ENCODE measurements around the gene GLI1. TPM values are rescaled to one million over a fixed set of nuclear protein-coding genes. Genes with fewer than 3 reads are reported as not detected.

The GLI1 gene
- polyA plus RNA-seq, 2 of the 4 experiments (the other 2 are of a cell fraction): 13.1 to 27.3 TPM

- TF ChIP-seq RAD21 (conservative IDR thresholded peaks at IDR 0.05 in 1 of 2, IDR thresholded peaks at IDR 0.05 in 1 of 2) (no peak), CHD2 (IDR thresholded peaks at IDR 0.05; ENCODE audit: low read length, partially characterized antibody) (no peak)
These were observed 12.1 kb downstream of the GLI1 start (continued) for GRCh38 chr12:57471661-57472060.

- DNase-seq (ENCODE audit: low read depth in 1 of 2, low spot score in 1 of 2): no peak
- H3K9me3 ChIP-seq: no peaks in the 10 kb centered on the region
- no peak for FAIRE-seq
- WGBS (ENCODE audit: missing lambda C conversion rate): 62% methylated on average over 3 of the region's 3 CpGs
- CTCF ChIA-PET: interaction anchor here (1.0 to 19.9 kb wide), 5 partner anchors 10 to 39 kb away, joined by 3 to 240 read pairs (median 4); partner anchors contain the start of genes GLI1 and INHBE
- POLR2A ChIA-PET: no interaction called here
- H3K4me2 ChIP-seq: no peak overlapping the region
- no peak overlapping the region for H3K27ac ChIP-seq
- H3K4me3 ChIP-seq: no peak overlapping the region
- no peak for ATAC-seq
- H3K4me1 ChIP-seq: peaks cover 2% of the 10 kb centered on the region; the same call in 2 of the 3 replicates
- TF ChIP-seq SREBF2 (IDR thresholded peaks at IDR 0.05) (no peak), ZSCAN20 (CRISPR knock-in tag; IDR thresholded peaks at IDR 0.05) (no peak), GATA3 (IDR thresholded peaks at IDR 0.05; ENCODE audit: borderline replicate concordance) (no peak), SMC3 (IDR thresholded peaks at IDR 0.05) (no peak), BCL3 (IDR thresholded peaks at IDR 0.05) (no peak), MAZ (IDR thresholded peaks at IDR 0.05; ENCODE audit: borderline replicate concordance, low read depth, low read length) (no peak), FOXS1 (CRISPR knock-in tag; IDR thresholded peaks at IDR 0.05) (no peak), CBX8 (IDR thresholded peaks at IDR 0.05) (no peak), E2F6 (IDR thresholded peaks at IDR 0.05; ENCODE audit: borderline replicate concordance, low read depth) (no peak), HOXB5 (CRISPR knock-in tag; IDR thresholded peaks at IDR 0.05) (no peak), CHD2 (IDR thresholded peaks at IDR 0.05; ENCODE audit: low read length, partially characterized antibody) (no peak), RNF2 (IDR thresholded peaks at IDR 0.05; ENCODE audit: borderline replicate concordance, low read depth) (no peak), EP300 (IDR thresholded peaks at IDR 0.05) (no peak), POLR2AphosphoS2 (conservative IDR thresholded peaks at IDR 0.05; ENCODE audit: low read length) (no peak), ATOH8 (CRISPR knock-in tag; IDR thresholded peaks at IDR 0.05; ENCODE audit: low read depth) (no peak), EHMT2 (IDR thresholded peaks at IDR 0.05; ENCODE audit: low read depth) (no peak), ZNF302 (CRISPR knock-in tag; IDR thresholded peaks at IDR 0.05) (no peak), HEYL (CRISPR knock-in tag; IDR thresholded peaks at IDR 0.05) (no peak), ZC3H11A (IDR thresholded peaks at IDR 0.05) (no peak), JUNB (IDR thresholded peaks at IDR 0.05) (no peak)
These were observed 12.8 kb downstream of the GLI1 start for GRCh38 chr12:57472391-57472790.

GRCh38 chr12:57473392-57473791 is 13.8 kb downstream of the GLI1 start:
- no peak for FAIRE-seq
- no peak overlapping the region for H3K27ac ChIP-seq
- no peak overlapping the region for H3K4me3 ChIP-seq
- no peak overlapping the region for H3K4me2 ChIP-seq
- ChIA-PET CTCF (interaction anchor here (1.5 to 19.9 kb wide), 5 partner anchors 11 to 40 kb away, joined by 4 to 240 read pairs (median 9); partner anchors contain the start of genes GLI1 and MARS1), POLR2A (no interaction called here)
- peaks cover 12% of the 10 kb centered on the region; the same call in 2 of the 3 replicates for H3K4me1 ChIP-seq
- DNase-seq (ENCODE audit: low read depth in 1 of 2, low spot score in 1 of 2): no peak
- no peak for ATAC-seq
- 64% methylated on average over 3 of the region's 3 CpGs for WGBS (ENCODE audit: missing lambda C conversion rate)
- H3K9me3 ChIP-seq: no peaks in the 10 kb centered on the region
- TF ChIP-seq REST (IDR thresholded peaks at IDR 0.05) (no peak), USF2 (IDR thresholded peaks at IDR 0.05) (no peak), HMGXB4 (CRISPR knock-in tag; IDR thresholded peaks at IDR 0.05; ENCODE audit: borderline replicate concordance) (no peak), CBX8 (IDR thresholded peaks at IDR 0.05) (no peak), TP53 (CRISPR knock-in tag; IDR thresholded peaks at IDR 0.05) (no peak), KDM1A (IDR thresholded peaks at IDR 0.05; ENCODE audit: low read depth) (no peak)
